ENCODE measurements around the gene AOX1. TPM values are rescaled to one million over a fixed set of nuclear protein-coding genes. Genes with fewer than 3 reads are reported as not detected.
A peak's percentile ranks its signal among the peaks of the same experiment; 100 is the strongest.
"Not testable (repeated sequence)": the region's sequence is repeated elsewhere in the genome, so short reads cannot be mapped to it uniquely, and the experiment has no call there.

The AOX1 gene
- total RNA-seq (2021) (4.1 and 5.1 TPM in 2 replicates), Bru-seq, nascent RNA (percentile 43 among the genes with signal in this experiment), BruChase-seq, experiment 1, labeled RNA remaining after a 2-hour chase (percentile 39 among the genes with signal in this experiment), BruChase-seq, experiment 2, labeled RNA remaining after a 6-hour chase (percentile 50 among the genes with signal in this experiment)
- long read RNA-seq, partial matches to known transcripts, result 3 of 4 reads
- long read RNA-seq, other reads (novel, unspliced or antisense), result 0 of 4 reads

DNA sequence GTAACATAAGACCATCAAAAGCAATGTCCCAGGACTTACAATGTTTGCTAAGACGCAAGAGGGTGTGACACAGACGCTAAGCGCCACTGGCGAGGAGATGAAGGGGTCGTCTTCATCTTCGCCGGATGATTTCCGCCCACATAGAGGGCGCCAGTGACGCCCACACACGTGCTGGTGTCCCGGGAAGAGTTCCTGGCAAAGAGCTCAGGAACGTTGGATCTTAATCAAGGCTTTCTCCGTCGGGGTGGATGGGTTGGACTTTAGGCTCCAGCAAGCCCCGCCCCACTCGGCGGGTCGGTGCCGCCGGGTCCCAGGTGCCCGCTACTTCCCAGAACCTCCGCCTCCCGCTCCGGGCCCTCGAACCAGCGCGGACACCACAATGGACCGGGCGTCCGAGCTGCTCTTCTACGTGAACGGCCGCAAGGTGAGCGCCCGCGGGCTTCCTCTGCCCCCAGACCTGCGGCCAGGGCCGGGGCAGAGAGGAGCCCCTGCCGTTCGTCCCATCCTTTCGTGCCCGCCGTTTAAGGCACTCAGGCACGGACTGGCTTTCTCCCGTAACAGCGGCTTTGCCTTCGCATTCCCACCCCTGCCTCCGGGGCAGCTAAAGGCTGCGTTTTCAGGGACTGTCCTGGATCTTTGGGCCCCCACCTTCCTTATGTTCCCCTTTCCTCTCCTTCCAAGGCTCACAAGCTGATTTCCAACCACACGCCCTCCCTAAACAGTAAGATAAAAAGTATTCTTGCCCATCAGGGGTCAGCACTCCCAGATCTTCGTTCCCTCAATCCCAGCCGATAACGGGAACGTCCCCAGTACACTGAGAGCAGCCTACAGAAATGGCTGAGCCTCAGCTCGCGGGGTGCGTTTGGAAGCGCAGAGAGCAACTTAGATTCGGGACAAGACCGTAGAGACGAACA is at the start of gene AOX1:
Gene AOX1, plus strand, starts transcription at position 285 of the 914 bp plus-strand sequence. Its CDS starts 95 bp downstream, at position 380.
- Histone ChIP-seq H3K79me2 (ENCODE audit: low read depth) (no peaks in the 10 kb centered on the region), H3K9me3 (ENCODE audit: insufficient read depth, low read depth) (no peaks in the 10 kb centered on the region), H3K27ac (no peak within 1 kb of the TSS), H3F3A (ENCODE audit: insufficient read depth, low read depth) (no peaks in the 10 kb centered on the region), H3K9me2 (ENCODE audit: insufficient read depth) (no peaks in the 10 kb centered on the region), H3K4me1 (replicated peaks; ENCODE audit: insufficient read depth) (no peaks in the 10 kb centered on the region), H2AFZ (no peak within 1 kb of the TSS), H3K4me2 (no peak within 1 kb of the TSS), H3K27me3 (ENCODE audit: insufficient read depth, low read depth) (no peaks in the 10 kb centered on the region), H4K20me1 (ENCODE audit: insufficient read depth) (no peaks in the 10 kb centered on the region), H3K36me3 (ENCODE audit: low read depth) (no peaks in the 10 kb centered on the region), H3K4me3 (no peak within 1 kb of the TSS)
- no peak for DNase-seq
- intact Hi-C loops (cut with micrococcal nuclease; ENCODE audit: unreplicated experiment), result no loop called here
- CTCF ChIA-PET, result no interaction called here
- TF ChIP-seq EZH2 (IDR thresholded peaks at IDR 0.05; ENCODE audit: low read depth), result no peak
- TF ChIP-seq, protein P1, sequence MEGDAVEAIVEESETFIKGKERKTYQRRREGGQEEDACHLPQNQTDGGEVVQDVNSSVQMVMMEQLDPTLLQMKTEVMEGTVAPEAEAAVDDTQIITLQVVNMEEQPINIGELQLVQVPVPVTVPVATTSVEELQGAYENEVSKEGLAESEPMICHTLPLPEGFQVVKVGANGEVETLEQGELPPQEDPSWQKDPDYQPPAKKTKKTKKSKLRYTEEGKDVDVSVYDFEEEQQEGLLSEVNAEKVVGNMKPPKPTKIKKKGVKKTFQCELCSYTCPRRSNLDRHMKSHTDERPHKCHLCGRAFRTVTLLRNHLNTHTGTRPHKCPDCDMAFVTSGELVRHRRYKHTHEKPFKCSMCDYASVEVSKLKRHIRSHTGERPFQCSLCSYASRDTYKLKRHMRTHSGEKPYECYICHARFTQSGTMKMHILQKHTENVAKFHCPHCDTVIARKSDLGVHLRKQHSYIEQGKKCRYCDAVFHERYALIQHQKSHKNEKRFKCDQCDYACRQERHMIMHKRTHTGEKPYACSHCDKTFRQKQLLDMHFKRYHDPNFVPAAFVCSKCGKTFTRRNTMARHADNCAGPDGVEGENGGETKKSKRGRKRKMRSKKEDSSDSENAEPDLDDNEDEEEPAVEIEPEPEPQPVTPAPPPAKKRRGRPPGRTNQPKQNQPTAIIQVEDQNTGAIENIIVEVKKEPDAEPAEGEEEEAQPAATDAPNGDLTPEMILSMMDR (conservative IDR thresholded peaks at IDR 0.05), result no peak
- POLR2A ChIA-PET (ENCODE audit: unreplicated experiment), result interaction anchor here (0.6 kb wide), 1 partner anchor 466 kb away, joined by 4 read pairs; no protein-coding TSS in a partner anchor
- BruUV-seq (replicated peaks), result no TSS peak

DNA sequence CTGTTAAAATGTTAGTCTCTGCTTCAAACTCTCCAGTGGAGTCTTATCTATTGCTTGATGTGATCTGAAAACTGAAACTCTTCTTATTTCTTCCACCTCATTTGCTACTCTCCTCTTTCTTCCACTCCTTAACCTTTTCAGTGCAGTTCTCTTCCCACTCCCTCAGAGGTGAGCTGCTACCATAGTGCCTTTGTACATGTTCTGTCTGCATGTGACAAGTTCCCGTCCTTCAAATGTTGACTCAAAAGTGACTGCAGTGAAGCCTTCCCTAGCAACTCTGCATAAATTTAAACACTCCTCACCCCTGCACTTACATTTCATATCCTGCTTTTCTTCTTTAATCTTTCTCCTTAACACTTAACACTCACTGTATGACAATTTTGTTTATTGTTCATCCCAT is 47.7 kb upstream of the AOX1 start:
- H3F3A ChIP-seq (ENCODE audit: insufficient read depth, low read depth), result peaks cover 12% of the 10 kb centered on the region; the same call in 1 of the 2 replicates
- no peaks in the 10 kb centered on the region for H3K27me3 ChIP-seq (ENCODE audit: insufficient read depth, low read depth)
- peaks cover 15% of the 10 kb centered on the region for H3K4me1 ChIP-seq (replicated peaks; ENCODE audit: insufficient read depth)
- no TSS peak for BruUV-seq (replicated peaks)
- H3K9me3 ChIP-seq (ENCODE audit: insufficient read depth, low read depth), result no peaks in the 10 kb centered on the region
- intact Hi-C loops (cut with micrococcal nuclease; ENCODE audit: unreplicated experiment), result no loop called here
- H4K20me1 ChIP-seq (ENCODE audit: insufficient read depth), result no peaks in the 10 kb centered on the region
- H3K79me2 ChIP-seq (ENCODE audit: low read depth), result no peaks in the 10 kb centered on the region
- no peak overlapping the region for H3K27ac ChIP-seq
- CTCF ChIA-PET, result no interaction called here
- H3K4me3 ChIP-seq, result no peak overlapping the region
- no peak overlapping the region for H2AFZ ChIP-seq
- H3K36me3 ChIP-seq (ENCODE audit: low read depth), result peaks cover 29% of the 10 kb centered on the region; the same call in 1 of the 2 replicates
- POLR2A ChIA-PET (ENCODE audit: unreplicated experiment), result no interaction called here
- no peak for TF ChIP-seq EZH2 (IDR thresholded peaks at IDR 0.05; ENCODE audit: low read depth)
- TF ChIP-seq, protein P1 (conservative IDR thresholded peaks at IDR 0.05), result no peak
- H3K4me2 ChIP-seq, result peak overlapping the region; percentile 36
- no peaks in the 10 kb centered on the region for H3K9me2 ChIP-seq (ENCODE audit: insufficient read depth)
- DNase-seq, result no peak

DNA sequence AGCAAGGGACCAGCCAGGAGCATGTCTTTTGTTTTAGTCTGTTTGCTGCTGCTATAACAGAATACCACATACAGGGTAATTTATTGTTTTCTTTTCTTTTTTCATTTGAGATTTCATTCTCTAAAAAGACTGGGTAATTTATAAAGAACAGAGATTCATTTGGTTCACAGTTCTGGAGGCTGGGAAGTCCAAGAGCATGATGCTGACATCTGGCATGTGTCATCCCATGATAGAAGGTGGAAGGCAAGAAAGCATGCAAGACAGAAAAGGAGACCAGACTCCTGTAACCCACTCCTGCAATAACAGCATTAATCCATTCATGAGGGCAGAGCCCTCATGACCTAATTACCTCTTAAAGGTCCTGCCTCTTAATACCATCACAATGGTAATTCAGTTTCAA is 45.0 kb upstream of the AOX1 start:
- H3K4me3 ChIP-seq, result no peak overlapping the region
- no peak overlapping the region for H3K27ac ChIP-seq
- BruUV-seq (replicated peaks), result no TSS peak
- no peaks in the 10 kb centered on the region for H4K20me1 ChIP-seq (ENCODE audit: insufficient read depth)
- peaks cover 24% of the 10 kb centered on the region; the same call in 1 of the 2 replicates for H3K36me3 ChIP-seq (ENCODE audit: low read depth)
- no peak overlapping the region for H2AFZ ChIP-seq
- no peaks in the 10 kb centered on the region for H3K27me3 ChIP-seq (ENCODE audit: insufficient read depth, low read depth)
- ChIA-PET CTCF (no interaction called here), POLR2A (ENCODE audit: unreplicated experiment) (no interaction called here)
- no peak overlapping the region for H3K4me2 ChIP-seq
- TF ChIP-seq EZH2 (IDR thresholded peaks at IDR 0.05; ENCODE audit: low read depth), result no peak
- TF ChIP-seq, protein P1 (conservative IDR thresholded peaks at IDR 0.05), result no peak
- DNase-seq, result no peak
- no peaks in the 10 kb centered on the region for H3K9me2 ChIP-seq (ENCODE audit: insufficient read depth)
- no peaks in the 10 kb centered on the region for H3K79me2 ChIP-seq (ENCODE audit: low read depth)
- peaks cover 15% of the 10 kb centered on the region for H3K4me1 ChIP-seq (replicated peaks; ENCODE audit: insufficient read depth)
- peaks cover 12% of the 10 kb centered on the region; the same call in 1 of the 2 replicates for H3F3A ChIP-seq (ENCODE audit: insufficient read depth, low read depth)
- intact Hi-C loops (cut with micrococcal nuclease; ENCODE audit: unreplicated experiment), result no loop called here
- H3K9me3 ChIP-seq (ENCODE audit: insufficient read depth, low read depth), result no peaks in the 10 kb centered on the region

DNA sequence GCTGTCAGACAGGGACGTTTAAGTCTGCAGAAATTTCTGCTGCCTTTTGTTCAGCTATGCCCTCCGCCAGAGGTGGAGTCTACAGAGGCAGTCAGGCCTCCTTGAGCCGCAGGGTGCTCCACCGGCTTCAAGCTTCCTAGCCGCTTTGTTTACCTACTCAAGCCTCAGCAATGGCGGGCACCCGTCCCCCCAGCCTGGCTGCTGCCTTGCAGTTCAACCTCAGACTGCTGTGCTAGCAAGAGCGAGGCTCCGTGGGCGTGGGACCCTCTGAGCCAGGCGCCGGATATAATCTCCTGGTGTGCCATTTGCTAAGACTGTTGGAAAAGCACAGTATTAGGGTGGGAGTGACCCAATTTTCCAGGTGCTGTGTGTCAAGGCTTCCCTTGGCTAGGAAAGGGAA is 19.2 kb upstream of the AOX1 start:
- POLR2A ChIA-PET (ENCODE audit: unreplicated experiment); H3F3A ChIP-seq (ENCODE audit: insufficient read depth, low read depth); H2AFZ ChIP-seq; CTCF ChIA-PET; DNase-seq; H3K79me2 ChIP-seq (ENCODE audit: low read depth); H3K4me3 ChIP-seq; H4K20me1 ChIP-seq (ENCODE audit: insufficient read depth); BruUV-seq (replicated peaks); H3K9me2 ChIP-seq (ENCODE audit: insufficient read depth); H3K27me3 ChIP-seq (ENCODE audit: insufficient read depth, low read depth); H3K27ac ChIP-seq; H3K36me3 ChIP-seq (ENCODE audit: low read depth); H3K9me3 ChIP-seq (ENCODE audit: insufficient read depth, low read depth); H3K4me2 ChIP-seq; H3K4me1 ChIP-seq (replicated peaks; ENCODE audit: insufficient read depth); intact Hi-C loops (cut with micrococcal nuclease; ENCODE audit: unreplicated experiment): not testable (repeated sequence)

Data from PC-9 (cell line).